Stimulated activated CD8-positive, alpha-beta memory T cell treated with anti-CD3 and anti-CD28 coated beads, Interleukin-4, amount 100 ng/mL, for 24 hours (primary cell): ENCODE data around the gene E2F7.
"Not testable (repeated sequence)": the region's sequence is repeated elsewhere in the genome, so short reads cannot be mapped to it uniquely, and the experiment has no call there.

Source experiments
- DNase-seq: peaks from one replicate; pipeline ENCODE4 v3.0.0-alpha.2; 2020; ENCODE audit warnings: low read depth

Gene E2F7

GRCh38 chr12:77065361-77066204 lies at the start of gene E2F7:
Gene E2F7 (minus strand): TSS chr12:77065569. CDS start chr12:77064635, 934 bp downstream.
- DNase-seq = peak; percentile 79

- DNase-seq = no peak
Observed at GRCh38 chr12:77113971-77114370, 48.6 kb upstream of the E2F7 start.

- no peak for DNase-seq
Observed at GRCh38 chr12:77108707-77109106, 43.3 kb upstream of the E2F7 start.

GRCh38 chr12:77107121-77107520 lies 41.8 kb upstream of the E2F7 start:
- DNase-seq = no peak

GRCh38 chr12:77104792-77105191 lies 39.4 kb upstream of the E2F7 start:
- no peak for DNase-seq

- DNase-seq = no peak
Observed at GRCh38 chr12:77104286-77104685, 38.9 kb upstream of the E2F7 start.

GRCh38 chr12:77102691-77103090 lies 37.3 kb upstream of the E2F7 start:
- no peak for DNase-seq

GRCh38 chr12:77102123-77102522 lies 36.8 kb upstream of the E2F7 start:
- DNase-seq = no peak

- no peak for DNase-seq
Observed at GRCh38 chr12:77099799-77100198, 34.4 kb upstream of the E2F7 start.

- DNase-seq = no peak
Observed at GRCh38 chr12:77097846-77098245, 32.5 kb upstream of the E2F7 start.

- DNase-seq = not testable (repeated sequence)
Observed at GRCh38 chr12:77092227-77092626, 26.9 kb upstream of the E2F7 start.

GRCh38 chr12:77089686-77090220 lies 24.4 kb upstream of the E2F7 start:
- no peak for DNase-seq

- no peak for DNase-seq
Observed at GRCh38 chr12:77087427-77087826, 22.1 kb upstream of the E2F7 start.

- no peak for DNase-seq
Observed at GRCh38 chr12:77082021-77082420, 16.7 kb upstream of the E2F7 start.

GRCh38 chr12:77079631-77080030 lies 14.3 kb upstream of the E2F7 start:
- no peak for DNase-seq

- no peak for DNase-seq
Observed at GRCh38 chr12:77078231-77078630, 12.9 kb upstream of the E2F7 start.

- no peak for DNase-seq
Observed at GRCh38 chr12:77076886-77077285, 11.5 kb upstream of the E2F7 start.

GRCh38 chr12:77073894-77074293 lies 8.5 kb upstream of the E2F7 start:
- DNase-seq = not testable (repeated sequence)

GRCh38 chr12:77072833-77073495 lies 7.6 kb upstream of the E2F7 start:
- DNase-seq = no peak

- DNase-seq = no peak
Observed at GRCh38 chr12:77070800-77071449, 5.6 kb upstream of the E2F7 start.

- no peak for DNase-seq
Observed at GRCh38 chr12:77070382-77070781, 5.0 kb upstream of the E2F7 start.

GRCh38 chr12:77064896-77065360 lies 441 bp downstream of the E2F7 start:
- no peak for DNase-seq
